Keratinocyte (primary cell): ENCODE measurements around the gene KDR. TPM values are rescaled to one million over a fixed set of nuclear protein-coding genes. Genes with fewer than 3 reads are reported as not detected.

Experiments used
- DNase-seq: peaks from one replicate; pipeline ENCODE4 v3.0.0-alpha.2; 2011; ENCODE audit warnings: low read depth, missing footprints, low spot score
- FAIRE-seq: peaks from 2 replicates; lab custom pipeline; 2011; peaks lifted over from hg19 to GRCh38; lab: Jason Lieb, UNC
- H2AFZ ChIP-seq: 2 replicates; pipeline ENCODE4 v1.6.0; 2012; ENCODE audit warnings: low read length, control low read depth, inconsistent platforms; ENCODE audit not compliant: control insufficient read depth
- H3K27ac ChIP-seq: 2 replicates; pipeline ENCODE4 v1.5.1; 2011; ENCODE audit warnings: low read length; ENCODE audit not compliant: control insufficient read depth, insufficient read depth
- H3K27me3 ChIP-seq: 3 replicates; pipeline ENCODE4 v1.6.0; 2011; ENCODE audit warnings: low read length; ENCODE audit not compliant: control insufficient read depth, insufficient read depth; ENCODE audit errors: extremely low read depth
- H3K36me3 ChIP-seq, 2 experiments: 2 replicates in 1 of 2; 3 replicates in 1 of 2; pipeline ENCODE4 v1.5.1; 2011; ENCODE audit warnings: low read length in 2 of 2, mild to moderate bottlenecking in 1 of 2; ENCODE audit not compliant: control insufficient read depth in 2 of 2, insufficient read depth in 2 of 2; ENCODE audit errors: extremely low read depth in 1 of 2
- H3K4me1 ChIP-seq: 3 replicates; pipeline ENCODE4 v1.5.1; 2011; ENCODE audit warnings: low read length; ENCODE audit not compliant: control insufficient read depth, insufficient read depth; ENCODE audit errors: extremely low read depth
- H3K4me2 ChIP-seq: 3 replicates; pipeline ENCODE4 v1.6.0; 2011; ENCODE audit warnings: low read depth, low read length; ENCODE audit not compliant: control insufficient read depth, insufficient read depth; ENCODE audit errors: extremely low read depth
- H3K4me3 ChIP-seq, 3 experiments: fragments of 200-600 bp in 1 of 3; sonication (generic) in 1 of 3; 2 replicates in 2 of 3; 3 replicates in 1 of 3; pipeline ENCODE4 v1.5.1; 2011 to 2016; ENCODE audit warnings: low read length in 3 of 3, mild to moderate bottlenecking in 3 of 3, control low read depth in 2 of 3, inconsistent platforms in 1 of 3, low read depth in 1 of 3, mixed read lengths in 1 of 3, mixed run types in 1 of 3, moderate library complexity in 1 of 3; ENCODE audit not compliant: control insufficient read depth in 2 of 3, insufficient read depth in 2 of 3; ENCODE audit errors: extremely low read depth in 1 of 3
- H3K79me2 ChIP-seq: 2 replicates; pipeline ENCODE4 v1.6.0; 2012; ENCODE audit warnings: low read length; ENCODE audit not compliant: control insufficient read depth, insufficient read depth
- H3K9ac ChIP-seq: 3 replicates; pipeline ENCODE4 v1.6.0; 2011; ENCODE audit warnings: low read length; ENCODE audit not compliant: control insufficient read depth, insufficient read depth; ENCODE audit errors: extremely low read depth
- H3K9me1 ChIP-seq: 3 replicates; pipeline ENCODE4 v1.6.0; 2011; ENCODE audit warnings: low read length; ENCODE audit not compliant: control insufficient read depth, insufficient read depth; ENCODE audit errors: extremely low read depth
- H3K9me3 ChIP-seq: 2 replicates; pipeline ENCODE4 v1.5.1; 2012; ENCODE audit warnings: low read depth, low read length; ENCODE audit not compliant: control insufficient read depth
- H4K20me1 ChIP-seq: 3 replicates; pipeline ENCODE4 v1.6.0; 2011; ENCODE audit warnings: low read length; ENCODE audit not compliant: control insufficient read depth, insufficient read depth; ENCODE audit errors: extremely low read depth
- CTCF ChIP-seq, 3 experiments: IDR thresholded peaks in 1 of 3; conservative IDR thresholded peaks in 1 of 3; optimal IDR thresholded peaks in 1 of 3; 2 replicates in 2 of 3; 3 replicates in 1 of 3; pipeline versions ENCODE3 to v1.5.1; 2011; ENCODE audit warnings: low read length in 3 of 3, mild to moderate bottlenecking in 3 of 3, moderate library complexity in 2 of 3, control low read depth in 1 of 3, inconsistent platforms in 1 of 3; ENCODE audit not compliant: insufficient read depth in 2 of 3; ENCODE audit errors: extremely low read depth in 1 of 3
- EZH2 ChIP-seq: IDR thresholded peaks from one replicate; pipeline ENCODE4 v1.6.1; 2012; ENCODE audit warnings: inconsistent platforms, mild to moderate bottlenecking, low read length, moderate library complexity
- dilution Hi-C: fragments of 300-500 bp; cut with MboI; formaldehyde crosslinking; loops from one replicate; pipeline ENCODE4 v1.7.0; 2020; ENCODE audit warnings: low sequenced_read_pairs; ENCODE audit not compliant: extremely low pct_ligation_motif_present
- polyA plus RNA-seq, 5 experiments: library from polyadenylated mRNA; depleted of rRNA in 3 of 5; stranded (reverse) in 3 of 5; stranded (forward) in 1 of 5; unstranded in 1 of 5; fragments of >200 nt; gene quantifications; 1 replicate in 1 of 5; 2 replicates in 3 of 5; 3 replicates in 1 of 5; pipeline versions ENCODE4 v1.2.1 to v1.2.3, GENCODE V29; 2011 to 2012; ENCODE audit warnings: missing spikeins in 2 of 5, low read depth in 1 of 5, low replicate concordance in 1 of 5

The KDR gene
- polyA plus RNA-seq, 1 donor (not counting 4 experiments of a cell fraction or from before 2014, with no cell fraction given), result not detected

GRCh38 chr4:55098456-55099204 lies 26.8 kb downstream of the KDR start:
- FAIRE-seq, result no peak

GRCh38 chr4:55096619-55097018 lies 28.8 kb downstream of the KDR start:
- Histone ChIP-seq H2AFZ (no peak overlapping the region), H3K27me3 (no peaks in the 10 kb centered on the region), H3K9ac (no peak overlapping the region), H3K4me3 (no peak overlapping the region), H3K79me2 (no peaks in the 10 kb centered on the region), H3K4me2 (no peak overlapping the region), H3K36me3 (no peaks in the 10 kb centered on the region), H3K9me3 (no peaks in the 10 kb centered on the region), H4K20me1 (no peaks in the 10 kb centered on the region), H3K27ac (no peak overlapping the region), H3K4me1 (no peaks in the 10 kb centered on the region), H3K9me1 (no peaks in the 10 kb centered on the region)
- FAIRE-seq (no peak), DNase-seq (no peak)
- dilution Hi-C loops, result no loop called here
- no peak for TF ChIP-seq CTCF (optimal IDR thresholded peaks at IDR 0.05 in 1 of 3, IDR thresholded peaks at IDR 0.05 in 1 of 3, conservative IDR thresholded peaks at IDR 0.05 in 1 of 3; ENCODE audit: extremely low read depth in 1 of 3, insufficient read depth in 2 of 3, low read length in 3 of 3)
- no peak for TF ChIP-seq EZH2

More at GRCh38 chr4:55098456-55099204, 26.8 kb downstream of the KDR start:
- no peaks in the 10 kb centered on the region for H3K9me1 ChIP-seq
- no peak overlapping the region for H2AFZ ChIP-seq
- no peaks in the 10 kb centered on the region for H3K79me2 ChIP-seq
- no peak overlapping the region for H3K9ac ChIP-seq
- TF ChIP-seq CTCF (optimal IDR thresholded peaks at IDR 0.05 in 1 of 3, IDR thresholded peaks at IDR 0.05 in 1 of 3, conservative IDR thresholded peaks at IDR 0.05 in 1 of 3; ENCODE audit: extremely low read depth in 1 of 3, insufficient read depth in 2 of 3, low read length in 3 of 3) (no peak), EZH2 (no peak)
- H3K4me1 ChIP-seq, result no peaks in the 10 kb centered on the region
- dilution Hi-C loops, result no loop called here
- H4K20me1 ChIP-seq, result no peaks in the 10 kb centered on the region
- H3K36me3 ChIP-seq, result no peaks in the 10 kb centered on the region
- H3K4me2 ChIP-seq, result no peak overlapping the region
- no peaks in the 10 kb centered on the region for H3K9me3 ChIP-seq
- no peak overlapping the region for H3K4me3 ChIP-seq
- H3K27ac ChIP-seq, result no peak overlapping the region
- H3K27me3 ChIP-seq, result no peaks in the 10 kb centered on the region
- no peak for DNase-seq
